ENCODE data around the gene NHERF1.

The NHERF1 gene

DNA sequence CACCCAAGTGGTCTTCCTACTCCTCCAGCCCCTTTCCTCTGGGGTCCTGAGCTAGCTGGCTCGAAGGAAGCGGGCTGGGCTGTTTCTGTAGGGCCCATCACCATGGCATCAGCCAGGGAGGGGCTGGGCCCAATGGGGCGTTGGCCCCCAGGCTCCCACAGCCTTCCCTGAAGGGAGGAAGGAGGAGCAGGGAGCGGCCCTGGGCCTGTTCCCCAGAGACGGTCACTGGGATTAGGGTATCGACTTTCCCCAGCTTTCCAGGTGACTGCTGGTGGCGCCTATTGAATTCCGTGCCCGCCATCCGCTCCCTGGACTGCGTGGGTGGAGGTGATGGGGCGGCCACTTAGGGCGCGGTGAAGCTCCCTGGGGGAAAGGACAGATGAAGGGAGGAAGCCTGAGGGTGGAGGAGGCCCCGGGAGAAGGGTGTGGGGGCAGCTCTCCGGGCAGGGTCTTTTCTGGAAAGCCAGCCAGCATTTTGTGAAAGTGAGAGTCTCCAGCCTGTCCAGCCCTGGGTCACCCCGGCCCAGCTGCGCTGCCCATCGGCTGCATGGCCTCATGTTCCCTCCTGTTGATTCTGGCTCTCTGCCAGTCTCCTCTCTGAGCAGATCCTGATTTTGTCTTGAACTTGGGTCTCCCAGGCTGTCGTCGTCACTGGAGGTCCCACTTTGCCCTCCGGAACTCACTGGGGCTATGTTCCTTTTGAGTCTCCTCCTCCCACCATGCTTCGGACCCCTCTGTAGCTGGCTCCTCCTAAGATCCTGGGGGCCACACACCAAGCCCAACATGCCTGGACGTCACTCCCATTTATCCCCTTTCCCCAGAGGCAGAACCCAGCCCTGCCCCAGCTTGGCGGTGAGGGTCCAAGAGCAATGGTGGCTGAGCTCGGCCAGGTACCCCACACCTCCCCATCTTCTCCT lies 9.8 kb downstream of the NHERF1 start:
- peak; percentile 18 for ATAC-seq
- no peak for TF ChIP-seq ISL1 (CRISPR knock-in tag; IDR thresholded peaks at IDR 0.05)
- TF ChIP-seq ZNF70 (CRISPR knock-in tag; IDR thresholded peaks at IDR 0.05), result 0 out of 2 replicates have a peak, but pooled peaks have one; percentile 2
- TF ChIP-seq PPARA (CRISPR knock-in tag; IDR thresholded peaks at IDR 0.05; ENCODE audit: borderline replicate concordance), result no peak
- peak; percentile 17; the same call in 1 of the 2 replicates for TF ChIP-seq TCF4 (CRISPR knock-in tag; IDR thresholded peaks at IDR 0.05; ENCODE audit: borderline replicate concordance)

DNA sequence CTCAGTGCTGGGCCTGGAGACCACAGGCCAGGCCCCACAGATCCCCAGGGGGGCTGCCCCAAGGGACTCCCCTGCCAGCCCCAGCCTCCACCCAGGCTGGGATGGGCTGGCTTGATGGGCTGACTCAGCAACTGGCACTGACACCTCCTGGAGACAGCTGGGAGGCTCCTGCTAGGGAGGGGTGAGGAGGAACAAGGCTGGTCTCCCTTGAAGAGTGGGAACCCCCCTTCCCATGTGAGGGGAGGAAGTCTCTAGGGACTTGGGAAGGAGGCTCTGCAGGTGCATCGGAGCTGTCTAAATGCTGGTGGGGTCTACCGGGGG lies 10.4 kb downstream of the NHERF1 start:
- peak; percentile 60 for ATAC-seq

DNA sequence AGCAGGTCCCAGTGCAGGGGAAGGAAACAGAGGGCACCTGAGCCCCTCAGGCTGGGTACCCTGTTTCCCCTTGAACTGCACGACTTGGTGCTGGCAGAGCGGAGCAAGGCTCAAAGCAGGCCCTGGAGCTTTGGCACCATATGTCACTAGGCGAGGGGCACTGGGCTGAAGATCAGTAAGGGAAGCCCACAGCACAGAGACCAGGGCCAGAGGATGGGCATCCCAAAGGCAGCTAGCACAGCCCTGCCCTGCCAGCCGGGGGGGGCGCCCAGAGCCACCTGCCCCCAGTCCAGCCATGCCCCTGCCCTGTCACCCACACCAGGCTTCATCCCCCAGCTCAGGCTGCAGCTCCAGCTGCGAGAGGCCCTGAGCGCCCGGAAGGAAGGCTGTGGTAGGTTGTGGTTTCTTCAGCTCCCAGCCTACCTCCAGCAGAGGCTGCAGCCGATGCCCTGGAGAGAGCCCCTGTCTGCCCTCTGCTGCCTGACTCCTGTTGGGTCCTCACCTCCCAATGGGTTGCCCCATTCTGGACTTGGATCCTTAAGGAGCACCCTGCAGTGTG lies 10.9 kb downstream of the NHERF1 start:
- ATAC-seq, result peak; percentile 15
- TF ChIP-seq SNAI2 (CRISPR knock-in tag; IDR thresholded peaks at IDR 0.05) (no peak), OSR1 (CRISPR knock-in tag; IDR thresholded peaks at IDR 0.05) (no peak), TCF4 (CRISPR knock-in tag; IDR thresholded peaks at IDR 0.05; ENCODE audit: borderline replicate concordance) (no peak), TOX (CRISPR knock-in tag; IDR thresholded peaks at IDR 0.05; ENCODE audit: borderline replicate concordance) (no peak), BACH2 (CRISPR knock-in tag; IDR thresholded peaks at IDR 0.05; ENCODE audit: borderline replicate concordance) (no peak), ESRRG (CRISPR knock-in tag; IDR thresholded peaks at IDR 0.05) (no peak), ZNF70 (CRISPR knock-in tag; IDR thresholded peaks at IDR 0.05) (no peak), ZNF8 (CRISPR knock-in tag; IDR thresholded peaks at IDR 0.05) (no peak), ARNTL (CRISPR knock-in tag; IDR thresholded peaks at IDR 0.05; ENCODE audit: borderline replicate concordance, low read depth) (no peak)
- TF ChIP-seq, protein P1, sequence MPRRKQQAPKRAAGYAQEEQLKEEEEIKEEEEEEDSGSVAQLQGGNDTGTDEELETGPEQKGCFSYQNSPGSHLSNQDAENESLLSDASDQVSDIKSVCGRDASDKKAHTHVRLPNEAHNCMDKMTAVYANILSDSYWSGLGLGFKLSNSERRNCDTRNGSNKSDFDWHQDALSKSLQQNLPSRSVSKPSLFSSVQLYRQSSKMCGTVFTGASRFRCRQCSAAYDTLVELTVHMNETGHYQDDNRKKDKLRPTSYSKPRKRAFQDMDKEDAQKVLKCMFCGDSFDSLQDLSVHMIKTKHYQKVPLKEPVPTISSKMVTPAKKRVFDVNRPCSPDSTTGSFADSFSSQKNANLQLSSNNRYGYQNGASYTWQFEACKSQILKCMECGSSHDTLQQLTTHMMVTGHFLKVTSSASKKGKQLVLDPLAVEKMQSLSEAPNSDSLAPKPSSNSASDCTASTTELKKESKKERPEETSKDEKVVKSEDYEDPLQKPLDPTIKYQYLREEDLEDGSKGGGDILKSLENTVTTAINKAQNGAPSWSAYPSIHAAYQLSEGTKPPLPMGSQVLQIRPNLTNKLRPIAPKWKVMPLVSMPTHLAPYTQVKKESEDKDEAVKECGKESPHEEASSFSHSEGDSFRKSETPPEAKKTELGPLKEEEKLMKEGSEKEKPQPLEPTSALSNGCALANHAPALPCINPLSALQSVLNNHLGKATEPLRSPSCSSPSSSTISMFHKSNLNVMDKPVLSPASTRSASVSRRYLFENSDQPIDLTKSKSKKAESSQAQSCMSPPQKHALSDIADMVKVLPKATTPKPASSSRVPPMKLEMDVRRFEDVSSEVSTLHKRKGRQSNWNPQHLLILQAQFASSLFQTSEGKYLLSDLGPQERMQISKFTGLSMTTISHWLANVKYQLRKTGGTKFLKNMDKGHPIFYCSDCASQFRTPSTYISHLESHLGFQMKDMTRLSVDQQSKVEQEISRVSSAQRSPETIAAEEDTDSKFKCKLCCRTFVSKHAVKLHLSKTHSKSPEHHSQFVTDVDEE (CRISPR knock-in tag; IDR thresholded peaks at IDR 0.05), result no peak

More for the DNA sequence above, 10.4 kb downstream of the NHERF1 start:
- TF ChIP-seq RARB (CRISPR knock-in tag; IDR thresholded peaks at IDR 0.05) (no peak), ISL1 (CRISPR knock-in tag; IDR thresholded peaks at IDR 0.05) (no peak), BACH2 (CRISPR knock-in tag; IDR thresholded peaks at IDR 0.05; ENCODE audit: borderline replicate concordance) (no peak), CSDC2 (CRISPR knock-in tag; IDR thresholded peaks at IDR 0.05) (no peak), ZNF565 (CRISPR knock-in tag; conservative IDR thresholded peaks at IDR 0.05; ENCODE audit: low read depth) (no peak), PPARA (CRISPR knock-in tag; IDR thresholded peaks at IDR 0.05; ENCODE audit: borderline replicate concordance) (no peak), SNAI2 (CRISPR knock-in tag; IDR thresholded peaks at IDR 0.05) (no peak), ZFP30 (CRISPR knock-in tag; IDR thresholded peaks at IDR 0.05) (no peak), ZC3H10 (CRISPR knock-in tag; IDR thresholded peaks at IDR 0.05) (no peak), ZNF70 (CRISPR knock-in tag; IDR thresholded peaks at IDR 0.05) (no peak), GLIS3 (CRISPR knock-in tag; IDR thresholded peaks at IDR 0.05) (no peak), TCF4 (CRISPR knock-in tag; IDR thresholded peaks at IDR 0.05; ENCODE audit: borderline replicate concordance) (no peak), ARNTL (CRISPR knock-in tag; IDR thresholded peaks at IDR 0.05; ENCODE audit: borderline replicate concordance, low read depth) (no peak), OSR1 (CRISPR knock-in tag; IDR thresholded peaks at IDR 0.05) (no peak), ZNF8 (CRISPR knock-in tag; IDR thresholded peaks at IDR 0.05) (no peak)
- TF ChIP-seq, protein P1 (CRISPR knock-in tag; IDR thresholded peaks at IDR 0.05), result no peak
- TF ChIP-seq, protein P2, sequence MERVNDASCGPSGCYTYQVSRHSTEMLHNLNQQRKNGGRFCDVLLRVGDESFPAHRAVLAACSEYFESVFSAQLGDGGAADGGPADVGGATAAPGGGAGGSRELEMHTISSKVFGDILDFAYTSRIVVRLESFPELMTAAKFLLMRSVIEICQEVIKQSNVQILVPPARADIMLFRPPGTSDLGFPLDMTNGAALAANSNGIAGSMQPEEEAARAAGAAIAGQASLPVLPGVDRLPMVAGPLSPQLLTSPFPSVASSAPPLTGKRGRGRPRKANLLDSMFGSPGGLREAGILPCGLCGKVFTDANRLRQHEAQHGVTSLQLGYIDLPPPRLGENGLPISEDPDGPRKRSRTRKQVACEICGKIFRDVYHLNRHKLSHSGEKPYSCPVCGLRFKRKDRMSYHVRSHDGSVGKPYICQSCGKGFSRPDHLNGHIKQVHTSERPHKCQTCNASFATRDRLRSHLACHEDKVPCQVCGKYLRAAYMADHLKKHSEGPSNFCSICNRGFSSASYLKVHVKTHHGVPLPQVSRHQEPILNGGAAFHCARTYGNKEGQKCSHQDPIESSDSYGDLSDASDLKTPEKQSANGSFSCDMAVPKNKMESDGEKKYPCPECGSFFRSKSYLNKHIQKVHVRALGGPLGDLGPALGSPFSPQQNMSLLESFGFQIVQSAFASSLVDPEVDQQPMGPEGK (CRISPR knock-in tag; IDR thresholded peaks at IDR 0.05; ENCODE audit: borderline replicate concordance), result no peak
- TF ChIP-seq, protein P3, sequence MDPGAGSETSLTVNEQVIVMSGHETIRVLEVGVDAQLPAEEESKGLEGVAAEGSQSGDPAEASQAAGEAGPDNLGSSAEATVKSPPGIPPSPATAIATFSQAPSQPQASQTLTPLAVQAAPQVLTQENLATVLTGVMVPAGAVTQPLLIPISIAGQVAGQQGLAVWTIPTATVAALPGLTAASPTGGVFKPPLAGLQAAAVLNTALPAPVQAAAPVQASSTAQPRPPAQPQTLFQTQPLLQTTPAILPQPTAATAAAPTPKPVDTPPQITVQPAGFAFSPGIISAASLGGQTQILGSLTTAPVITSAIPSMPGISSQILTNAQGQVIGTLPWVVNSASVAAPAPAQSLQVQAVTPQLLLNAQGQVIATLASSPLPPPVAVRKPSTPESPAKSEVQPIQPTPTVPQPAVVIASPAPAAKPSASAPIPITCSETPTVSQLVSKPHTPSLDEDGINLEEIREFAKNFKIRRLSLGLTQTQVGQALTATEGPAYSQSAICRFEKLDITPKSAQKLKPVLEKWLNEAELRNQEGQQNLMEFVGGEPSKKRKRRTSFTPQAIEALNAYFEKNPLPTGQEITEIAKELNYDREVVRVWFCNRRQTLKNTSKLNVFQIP (CRISPR knock-in tag; IDR thresholded peaks at IDR 0.05; ENCODE audit: borderline replicate concordance, low read depth), result no peak
- TF ChIP-seq, protein P4, sequence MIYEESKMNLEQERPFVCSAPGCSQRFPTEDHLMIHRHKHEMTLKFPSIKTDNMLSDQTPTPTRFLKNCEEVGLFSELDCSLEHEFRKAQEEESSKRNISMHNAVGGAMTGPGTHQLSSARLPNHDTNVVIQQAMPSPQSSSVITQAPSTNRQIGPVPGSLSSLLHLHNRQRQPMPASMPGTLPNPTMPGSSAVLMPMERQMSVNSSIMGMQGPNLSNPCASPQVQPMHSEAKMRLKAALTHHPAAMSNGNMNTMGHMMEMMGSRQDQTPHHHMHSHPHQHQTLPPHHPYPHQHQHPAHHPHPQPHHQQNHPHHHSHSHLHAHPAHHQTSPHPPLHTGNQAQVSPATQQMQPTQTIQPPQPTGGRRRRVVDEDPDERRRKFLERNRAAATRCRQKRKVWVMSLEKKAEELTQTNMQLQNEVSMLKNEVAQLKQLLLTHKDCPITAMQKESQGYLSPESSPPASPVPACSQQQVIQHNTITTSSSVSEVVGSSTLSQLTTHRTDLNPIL (CRISPR knock-in tag; IDR thresholded peaks at IDR 0.05; ENCODE audit: low read depth), result no peak

Measured in SK-N-SH treated with all-trans-retinoic acid at 6 μM for 48 hours (cell line).